Measurements from ENCODE around the gene GPD1.
"Not testable (repeated sequence)": the region's sequence is repeated elsewhere in the genome, so short reads cannot be mapped to it uniquely, and the experiment has no call there.

GPD1 gene

GRCh38 chr12:50132505-50133135 is 28.8 kb downstream of the GPD1 start:
- peak in 1 of 2 donors; percentile 64 for DNase-seq

DNA sequence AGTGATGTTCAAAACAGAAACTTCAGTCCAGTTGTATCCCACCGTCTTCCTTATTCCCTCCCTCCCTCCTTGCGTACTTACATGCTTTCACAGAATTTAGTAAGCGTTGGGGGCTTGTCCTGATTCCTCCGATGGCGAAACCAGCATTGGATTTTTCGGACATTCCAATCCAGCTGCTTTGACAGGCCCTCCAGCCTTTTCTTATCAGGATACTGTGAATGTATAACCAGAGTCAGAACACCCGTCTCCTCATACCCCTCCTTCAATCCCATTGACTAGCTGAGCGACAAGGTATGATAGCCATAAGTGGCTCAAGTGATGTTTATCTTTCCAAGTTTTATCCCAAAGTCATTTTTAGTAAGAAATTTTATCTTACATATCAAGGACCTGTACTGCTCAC is 39.2 kb downstream of the GPD1 start:
- DNase-seq: no peak

DNA sequence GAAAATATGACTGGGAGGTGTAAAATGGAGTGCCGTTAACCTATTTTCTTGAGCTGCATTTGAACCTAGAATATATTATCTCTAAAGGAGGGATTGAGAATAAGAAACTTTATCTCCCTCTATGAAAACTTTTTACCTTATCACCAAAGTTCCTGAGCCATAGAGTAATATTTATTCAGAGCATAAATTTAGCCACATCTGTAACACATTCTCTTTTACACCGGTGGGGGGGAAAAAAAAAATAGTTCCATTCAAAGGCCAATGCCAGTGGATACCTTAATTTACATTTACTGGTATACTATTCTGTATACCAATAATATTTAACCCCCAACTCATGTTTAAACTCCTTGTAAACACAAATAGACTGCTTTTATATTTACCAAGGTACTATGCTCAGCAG is 41.6 kb downstream of the GPD1 start:
- no peak for DNase-seq

- no peak for DNase-seq
Measured at GRCh38 chr12:50147281-50147680, 43.5 kb downstream of the GPD1 start.

DNA sequence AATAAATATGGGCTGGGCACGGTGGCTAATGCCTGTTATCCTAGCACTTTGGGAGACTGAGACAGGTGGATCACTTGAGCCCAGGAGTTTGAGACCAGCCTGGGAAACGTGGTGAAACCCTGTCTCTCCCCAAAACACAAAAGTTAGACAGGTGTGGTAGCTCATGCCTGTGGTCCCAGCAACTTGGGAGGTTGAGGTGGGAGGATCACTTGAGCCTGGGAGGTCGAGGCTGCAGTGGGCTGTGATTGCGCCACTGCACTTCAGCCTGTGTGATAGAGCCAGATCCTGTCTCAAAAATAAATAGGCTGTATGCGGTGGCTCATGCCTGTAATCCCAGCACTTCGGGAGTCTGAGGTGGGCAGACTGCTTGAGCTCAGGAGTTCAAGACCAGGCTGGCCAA is 44.2 kb downstream of the GPD1 start:
- not testable (repeated sequence) for DNase-seq

DNA sequence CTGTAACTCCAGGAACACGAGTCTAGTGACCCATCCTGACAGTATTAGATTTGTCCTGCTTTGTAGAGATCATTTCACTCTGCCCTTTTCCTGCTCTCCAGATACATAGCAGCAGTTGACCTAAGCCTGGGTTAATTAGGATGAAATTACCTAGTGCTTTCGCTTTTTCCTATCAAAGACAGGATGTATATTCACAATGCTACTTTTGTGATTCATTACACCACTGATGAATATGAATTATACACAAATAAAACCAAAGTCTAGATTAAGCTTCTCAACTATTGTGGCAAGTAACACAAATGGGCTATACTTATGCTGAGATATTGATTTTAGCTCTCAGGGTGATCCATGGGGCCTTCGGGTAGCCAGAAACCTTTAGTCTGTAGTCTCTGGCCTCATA is 45.5 kb downstream of the GPD1 start:
- no peak for DNase-seq

DNA sequence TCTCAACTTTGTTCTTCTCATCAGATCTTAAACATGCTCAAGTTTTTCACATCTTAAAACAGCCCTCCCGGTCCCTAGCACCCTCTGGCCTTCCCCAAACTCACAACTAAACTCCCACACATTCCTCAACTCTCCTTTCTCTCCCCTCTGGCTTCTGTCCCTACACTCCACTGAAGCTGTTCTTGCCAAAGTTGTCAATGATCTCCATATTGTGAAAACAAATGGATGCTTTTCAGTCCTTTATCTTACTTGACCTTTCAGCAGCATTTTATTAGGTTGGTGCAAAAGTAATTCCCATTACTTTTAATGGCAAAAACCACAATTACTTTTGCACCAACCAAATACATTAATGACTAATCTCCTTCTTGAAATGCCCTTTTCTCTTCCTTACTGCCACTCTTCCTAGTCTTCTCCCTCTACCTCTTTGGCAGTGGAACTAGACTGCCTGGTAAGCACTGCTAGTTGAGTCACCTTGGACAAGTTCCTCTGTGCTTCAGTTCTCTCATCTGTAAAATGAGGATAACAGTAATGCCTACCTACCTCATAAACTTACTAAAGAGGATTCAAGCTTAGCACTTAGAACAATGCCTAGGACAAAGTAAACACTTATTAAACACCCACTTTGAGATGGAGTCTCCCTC is 47.4 kb downstream of the GPD1 start:
- no peak for DNase-seq

GRCh38 chr12:50154947-50155346 is 51.1 kb downstream of the GPD1 start:
- not testable (repeated sequence) for DNase-seq

DNA sequence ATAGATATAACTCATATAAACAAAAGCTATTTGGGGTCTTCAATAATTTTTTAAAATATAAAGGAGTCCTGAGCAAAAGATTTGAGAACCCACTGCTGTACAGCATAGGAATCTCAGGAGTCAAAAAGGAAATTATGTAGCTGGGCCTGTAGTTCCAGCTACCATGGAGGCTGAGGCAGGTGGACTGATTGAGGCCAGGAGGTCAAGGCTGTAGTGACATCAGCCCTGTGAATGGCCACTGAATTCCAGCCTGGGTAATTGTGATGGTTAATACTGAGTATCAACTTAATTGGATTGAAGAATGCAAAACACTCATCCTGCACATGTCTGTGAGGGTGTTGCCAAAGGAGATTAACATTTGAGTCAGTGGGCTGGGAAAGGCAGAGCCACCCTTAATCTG is 52.8 kb downstream of the GPD1 start:
- DNase-seq: no peak

GRCh38 chr12:50157259-50157658 is 53.5 kb downstream of the GPD1 start:
- no peak for DNase-seq

- DNase-seq: no peak
Measured at GRCh38 chr12:50160643-50161042, 56.8 kb downstream of the GPD1 start.

Data from CD4-positive, alpha-beta T cell treated with Interleukin-4 for 1 hour (primary cell).